Endothelial cell of umbilical vein (primary cell): ENCODE measurements around the gene SMIM24. TPM values are rescaled to one million over a fixed set of nuclear protein-coding genes. Genes with fewer than 3 reads are reported as not detected.

Experiments used
- BruUV-seq: library from RNA; stranded (reverse); fragments of 400-500 nt; replicated peaks from 2 replicates; lab custom pipeline; 2021; lab: Mats Ljungman, UMichigan
- CTCF ChIA-PET: fragments of 300-600, 350-600 bp; sonication (Branson Sonifier 250); formaldehyde crosslinking; loops from one replicate; lab custom pipeline; 2021; ENCODE audit warnings: antibody characterized with exemption, inconsistent platforms; lab: Charles Lee
- POLR2A ChIA-PET: fragments of 300-600, 350-600 bp; sonication (Branson Sonifier 250); formaldehyde crosslinking; loops from one replicate; lab custom pipeline; 2021; ENCODE audit warnings: antibody characterized with exemption, inconsistent platforms; lab: Charles Lee
- DNase-seq: peaks from one replicate; pipeline ENCODE4 v3.0.0-alpha.2; 2011; ENCODE audit warnings: low read depth, low spot score
- FAIRE-seq: peaks from 2 replicates; lab custom pipeline; 2011; peaks lifted over from hg19 to GRCh38; lab: Jason Lieb, UNC
- H2AFZ ChIP-seq: 2 replicates; pipeline ENCODE4 v1.6.0; 2012; ENCODE audit warnings: low read depth, low read length, control low read depth, inconsistent platforms
- H3K27ac ChIP-seq: 2 replicates; pipeline ENCODE4 v1.5.1; 2011; ENCODE audit warnings: low read depth, mild to moderate bottlenecking, control low read depth, low read length, moderate library complexity; ENCODE audit not compliant: insufficient read depth
- H3K27me3 ChIP-seq, 2 experiments: 2 replicates each; pipeline versions ENCODE4 v1.6.0 to v1.6.1; 2011; ENCODE audit warnings: low read length in 2 of 2, mixed read lengths in 1 of 2; ENCODE audit not compliant: control insufficient read depth in 2 of 2, insufficient read depth in 2 of 2
- H3K36me3 ChIP-seq, 2 experiments: 2 replicates in 1 of 2; 3 replicates in 1 of 2; pipeline ENCODE4 v1.5.1; 2011; ENCODE audit warnings: low read length in 2 of 2, mild to moderate bottlenecking in 1 of 2, moderate library complexity in 1 of 2; ENCODE audit not compliant: control insufficient read depth in 2 of 2, insufficient read depth in 2 of 2; ENCODE audit errors: extremely low read depth in 1 of 2
- H3K4me1 ChIP-seq: 3 replicates; pipeline ENCODE4 v1.5.1; 2011; ENCODE audit warnings: mild to moderate bottlenecking, low read length; ENCODE audit not compliant: control insufficient read depth, insufficient read depth; ENCODE audit errors: extremely low read depth
- H3K4me2 ChIP-seq: 2 replicates; pipeline ENCODE4 v1.6.1; 2011; ENCODE audit warnings: low read length, control low read depth, mixed read lengths; ENCODE audit not compliant: insufficient read depth
- H3K4me3 ChIP-seq, 3 experiments: fragments of 200-600 bp in 1 of 3; sonication (generic), shearing (Covaris generic) in 1 of 3; replicated peaks in 1 of 3; 2 replicates each; pipeline ENCODE4 v1.5.1; 2011 to 2016; ENCODE audit warnings: control low read depth in 3 of 3, low read length in 3 of 3, mild to moderate bottlenecking in 2 of 3, inconsistent platforms in 1 of 3, low read depth in 1 of 3, moderate library complexity in 1 of 3; ENCODE audit not compliant: insufficient read depth in 1 of 3
- H3K79me2 ChIP-seq: 2 replicates; pipeline ENCODE4 v1.6.0; 2012; ENCODE audit warnings: low read length, inconsistent platforms; ENCODE audit not compliant: control insufficient read depth, insufficient read depth
- H3K9ac ChIP-seq: replicated peaks from 2 replicates; pipeline ENCODE3; 2011; ENCODE audit warnings: low read length, control low read depth; ENCODE audit not compliant: insufficient read depth; ENCODE audit errors: extremely low read depth
- H3K9me1 ChIP-seq: replicated peaks from 3 replicates; pipeline ENCODE4 v1.6.0; 2011; ENCODE audit warnings: mild to moderate bottlenecking, low read length; ENCODE audit not compliant: control insufficient read depth, insufficient read depth; ENCODE audit errors: extremely low read depth
- H3K9me3 ChIP-seq: replicated peaks from 2 replicates; pipeline ENCODE4 v1.5.1; 2012; ENCODE audit warnings: low read length, inconsistent platforms; ENCODE audit not compliant: control insufficient read depth, insufficient read depth
- H4K20me1 ChIP-seq: replicated peaks from 2 replicates; pipeline ENCODE3; 2011; ENCODE audit warnings: mild to moderate bottlenecking, low read length; ENCODE audit not compliant: control insufficient read depth, insufficient read depth; ENCODE audit errors: extremely low read depth
- CTCF ChIP-seq, 2 donors: IDR thresholded peaks; 1 replicate in 1 of 2; 2 replicates in 1 of 2; pipeline ENCODE4 v1.5.1; 2011; ENCODE audit warnings: low read length in 2 of 2, mild to moderate bottlenecking in 2 of 2, moderate library complexity in 2 of 2, control low read depth in 1 of 2, inconsistent platforms in 1 of 2, low read depth in 1 of 2; ENCODE audit not compliant: insufficient read depth in 1 of 2; ENCODE audit errors: extremely low read depth in 1 of 2
- EZH2 ChIP-seq: IDR thresholded peaks from 2 replicates; pipeline ENCODE4 v1.6.1; 2012; ENCODE audit warnings: borderline replicate concordance, low read depth, mild to moderate bottlenecking, moderate library complexity, low read length, inconsistent platforms; ENCODE audit not compliant: severe bottlenecking
- FOS ChIP-seq: IDR thresholded peaks from 2 replicates; pipeline ENCODE4 v1.6.1; 2011; ENCODE audit warnings: mild to moderate bottlenecking, low read length, moderate library complexity, borderline replicate concordance; ENCODE audit not compliant: insufficient read depth
- GATA2 ChIP-seq: IDR thresholded peaks from 2 replicates; pipeline ENCODE4 v1.7.0; 2011; ENCODE audit warnings: low read depth, mild to moderate bottlenecking, moderate library complexity, mixed read lengths, low read length; ENCODE audit not compliant: insufficient read length, insufficient read depth
- JUN ChIP-seq: IDR thresholded peaks from 2 replicates; pipeline ENCODE4 v1.6.1; 2011; ENCODE audit warnings: borderline replicate concordance, low read depth; ENCODE audit not compliant: insufficient read length, insufficient read depth
- MAX ChIP-seq: IDR thresholded peaks from 2 replicates; pipeline ENCODE4 v1.6.1; 2011; ENCODE audit not compliant: insufficient read depth, insufficient read length
- MYC ChIP-seq: IDR thresholded peaks from one replicate; pipeline ENCODE4 v1.6.1; 2011; ENCODE audit warnings: mild to moderate bottlenecking, low read depth, low read length
- POLR2A ChIP-seq: IDR thresholded peaks from 2 replicates; pipeline ENCODE4 v1.6.1; 2012; ENCODE audit warnings: low read depth, mild to moderate bottlenecking, control low read depth, low read length
- POLR2AphosphoS5 ChIP-seq: IDR thresholded peaks from 2 replicates; pipeline ENCODE4 v1.6.1; 2012; ENCODE audit warnings: low read depth, mild to moderate bottlenecking, control low read depth, low read length, moderate library complexity; ENCODE audit not compliant: insufficient read depth
- dilution Hi-C: fragments of 300-500 bp; cut with MboI; formaldehyde crosslinking; loops from one replicate; pipeline ENCODE4 v1.15.0; 2019; ENCODE audit warnings: low sequenced_read_pairs; ENCODE audit not compliant: extremely low pct_ligation_motif_present
- intact Hi-C: fragments of 100-400 bp; cut with micrococcal nuclease; formaldehyde crosslinking; loops from one replicate; pipeline ENCODE4 v1.10.0; 2022
- polyA plus RNA-seq, 4 experiments: library from polyadenylated mRNA; depleted of rRNA in 3 of 4; stranded (reverse) in 3 of 4; unstranded in 1 of 4; fragments of >200 nt; gene quantifications; 2 replicates each; pipeline versions ENCODE4 v1.2.1 to v1.2.3, GENCODE V29; 2011 to 2012; ENCODE audit warnings: missing spikeins in 1 of 4
- total RNA-seq: library from RNA; stranded (reverse); gene quantifications from 2 replicates; pipeline ENCODE4 v1.2.3, GENCODE V29; 2021

The SMIM24 gene
- total and polyA plus RNA-seq, 2 donors (not counting 3 experiments of a cell fraction or from before 2014, with no cell fraction given) = not detected

DNA sequence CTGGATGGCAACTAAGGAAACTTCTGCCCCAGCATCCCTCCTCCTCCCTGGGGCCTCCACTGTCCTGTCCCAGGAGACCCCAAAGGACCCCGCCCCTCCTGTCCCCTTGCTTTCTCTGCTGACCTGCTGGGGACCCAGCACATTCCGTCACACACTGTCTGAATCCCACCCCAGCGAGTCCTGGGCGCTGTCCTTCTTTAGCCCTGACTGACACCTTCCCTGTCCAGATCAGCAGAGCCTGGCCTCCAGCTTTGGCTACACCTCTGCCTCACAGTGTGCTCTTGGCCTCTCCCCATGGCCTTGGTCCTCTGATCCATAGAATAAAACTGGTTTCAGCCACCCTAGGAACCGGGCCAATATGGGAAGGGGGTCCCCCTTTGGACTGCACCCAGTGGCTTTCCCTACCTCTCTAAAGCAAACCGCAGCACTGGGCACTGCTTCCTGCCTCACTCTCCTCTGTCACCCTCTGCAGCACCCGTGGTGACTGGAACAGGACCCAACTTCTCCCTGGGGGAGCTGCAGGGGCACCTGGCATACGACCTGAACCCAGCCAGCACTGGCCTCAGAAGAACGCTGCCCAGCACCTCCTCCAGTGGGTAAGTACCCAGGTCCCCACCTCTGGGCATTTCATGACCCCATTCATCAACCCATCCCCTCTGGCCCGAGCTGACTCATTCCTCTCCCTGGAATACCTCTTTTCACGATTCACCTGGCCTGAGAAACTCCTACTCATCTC is 46.4 kb downstream of the SMIM24 start:
- intact Hi-C loops = no loop called here
- Histone ChIP-seq H3K27ac (peak overlapping the region; percentile 74), H3K9me1 (no peaks in the 10 kb centered on the region), H3K4me1 (peaks cover 16% of the 10 kb centered on the region), H3K9me3 (no peaks in the 10 kb centered on the region), H3K9ac (no peak overlapping the region), H3K79me2 (peaks cover 12% of the 10 kb centered on the region), H2AFZ (no peak overlapping the region), H3K27me3 (no peaks in the 10 kb centered on the region), H3K36me3 (peaks cover 4 to 10% of the 10 kb centered on the region in 2 experiments), H3K4me3 (no peak overlapping the region), H3K4me2 (no peak overlapping the region), H4K20me1 (no peaks in the 10 kb centered on the region)
- FAIRE-seq (no peak), DNase-seq (no peak)
- TF ChIP-seq FOS = no peak
- no peak for TF ChIP-seq JUN
- TF ChIP-seq CTCF (IDR thresholded peaks at IDR 0.05; ENCODE audit: extremely low read depth in 1 of 2, insufficient read depth in 1 of 2, low read depth in 1 of 2, low read length in 2 of 2) = no peak
- TF ChIP-seq POLR2A = no peak
- TF ChIP-seq MYC = no peak
- no peak for TF ChIP-seq POLR2AphosphoS5
- TF ChIP-seq MAX = no peak
- TF ChIP-seq GATA2 = no peak
- TF ChIP-seq EZH2 = no peak
- no TSS peak for BruUV-seq
- POLR2A ChIA-PET = no interaction called here
- dilution Hi-C loops = no loop called here
- CTCF ChIA-PET = interaction anchor here (0.9 to 2.2 kb wide), 2 partner anchors 11 to 36 kb away, joined by 4 to 5 read pairs; no protein-coding TSS in a partner anchor
